ENCODE data around the gene POU2F1.

The POU2F1 gene

DNA sequence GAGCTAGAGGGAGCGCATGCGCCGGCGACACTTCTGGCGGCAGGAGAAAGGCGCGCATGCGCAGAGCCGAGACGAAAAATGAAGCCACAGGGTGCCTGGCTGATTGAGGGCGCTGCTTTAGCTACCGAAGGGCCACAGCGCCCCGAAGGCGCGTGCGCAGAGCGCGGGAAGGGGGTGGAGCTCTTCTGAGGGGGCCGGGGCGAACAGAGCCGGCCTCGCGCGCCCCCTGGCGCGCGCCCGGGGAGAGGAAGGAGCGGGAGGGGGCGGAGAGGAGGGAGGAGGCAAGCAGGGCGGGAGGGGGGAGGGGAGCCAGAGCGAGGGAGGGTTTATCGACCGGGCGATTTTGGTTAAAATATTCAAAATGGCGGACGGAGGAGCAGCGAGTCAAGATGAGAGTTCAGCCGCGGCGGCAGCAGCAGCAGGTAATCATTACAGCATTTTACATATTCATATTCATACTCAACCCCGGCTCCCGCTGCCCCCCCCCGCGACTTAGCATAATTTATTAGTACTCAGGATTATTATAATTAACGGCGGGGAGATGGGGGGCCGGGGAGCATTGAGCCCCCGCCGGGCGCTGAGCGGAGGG is at the start of gene POU2F1:
Gene POU2F1, plus strand, starts transcription at position 350 of the 589 bp plus-strand sequence. Its CDS starts 12 bp downstream, at position 362.
- in situ Hi-C loops (cut with HindIII; ENCODE audit: low sequenced_read_pairs), result no loop called here
- peak within 1 kb of the TSS; percentile 87 for H3K4me3 ChIP-seq (ENCODE audit: low read depth, low read length)
- TF ChIP-seq, protein P1, sequence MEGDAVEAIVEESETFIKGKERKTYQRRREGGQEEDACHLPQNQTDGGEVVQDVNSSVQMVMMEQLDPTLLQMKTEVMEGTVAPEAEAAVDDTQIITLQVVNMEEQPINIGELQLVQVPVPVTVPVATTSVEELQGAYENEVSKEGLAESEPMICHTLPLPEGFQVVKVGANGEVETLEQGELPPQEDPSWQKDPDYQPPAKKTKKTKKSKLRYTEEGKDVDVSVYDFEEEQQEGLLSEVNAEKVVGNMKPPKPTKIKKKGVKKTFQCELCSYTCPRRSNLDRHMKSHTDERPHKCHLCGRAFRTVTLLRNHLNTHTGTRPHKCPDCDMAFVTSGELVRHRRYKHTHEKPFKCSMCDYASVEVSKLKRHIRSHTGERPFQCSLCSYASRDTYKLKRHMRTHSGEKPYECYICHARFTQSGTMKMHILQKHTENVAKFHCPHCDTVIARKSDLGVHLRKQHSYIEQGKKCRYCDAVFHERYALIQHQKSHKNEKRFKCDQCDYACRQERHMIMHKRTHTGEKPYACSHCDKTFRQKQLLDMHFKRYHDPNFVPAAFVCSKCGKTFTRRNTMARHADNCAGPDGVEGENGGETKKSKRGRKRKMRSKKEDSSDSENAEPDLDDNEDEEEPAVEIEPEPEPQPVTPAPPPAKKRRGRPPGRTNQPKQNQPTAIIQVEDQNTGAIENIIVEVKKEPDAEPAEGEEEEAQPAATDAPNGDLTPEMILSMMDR (IDR thresholded peaks at IDR 0.05; ENCODE audit: low read depth, low read length), result peak; percentile 64
- DNase-seq (ENCODE audit: low read depth, low spot score), result peak; percentile 99

DNA sequence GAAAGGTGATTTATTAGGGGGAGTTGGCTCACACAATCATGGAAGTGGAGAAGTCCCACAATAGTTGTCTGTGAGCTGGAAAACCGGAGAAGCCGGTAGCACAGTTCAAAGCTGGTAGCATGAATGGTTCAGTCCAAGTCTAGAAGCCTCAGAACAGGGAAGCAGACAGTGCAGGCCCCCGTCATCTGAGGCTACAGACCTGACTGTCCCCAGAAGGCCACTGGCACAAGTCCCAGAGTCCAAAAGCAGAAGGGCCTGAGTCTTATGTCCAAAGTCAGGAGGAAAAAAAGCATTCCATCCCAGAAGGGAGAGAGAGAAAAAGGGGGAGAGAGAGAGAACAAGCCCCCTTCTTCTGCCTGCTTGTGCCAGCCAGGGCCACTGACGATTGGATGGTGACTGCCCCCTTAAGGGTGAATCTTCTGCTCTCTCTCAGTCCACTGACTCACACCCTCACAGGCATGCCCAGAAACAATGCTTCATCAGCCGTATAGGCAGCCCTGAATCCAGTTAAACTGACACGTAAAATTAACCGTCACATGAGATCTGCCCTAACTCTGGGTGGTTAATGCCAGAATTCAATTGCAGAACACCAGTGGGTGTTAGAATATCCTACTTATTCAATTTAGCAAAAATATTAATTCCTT is 49.3 kb upstream of the POU2F1 start:
- no peak overlapping the region for H3K4me3 ChIP-seq (ENCODE audit: low read depth, low read length)
- TF ChIP-seq, protein P1 (IDR thresholded peaks at IDR 0.05; ENCODE audit: low read depth, low read length), result no peak
- in situ Hi-C loops (cut with HindIII; ENCODE audit: low sequenced_read_pairs), result no loop called here
- DNase-seq (ENCODE audit: low read depth, low spot score), result peak; percentile 55

DNA sequence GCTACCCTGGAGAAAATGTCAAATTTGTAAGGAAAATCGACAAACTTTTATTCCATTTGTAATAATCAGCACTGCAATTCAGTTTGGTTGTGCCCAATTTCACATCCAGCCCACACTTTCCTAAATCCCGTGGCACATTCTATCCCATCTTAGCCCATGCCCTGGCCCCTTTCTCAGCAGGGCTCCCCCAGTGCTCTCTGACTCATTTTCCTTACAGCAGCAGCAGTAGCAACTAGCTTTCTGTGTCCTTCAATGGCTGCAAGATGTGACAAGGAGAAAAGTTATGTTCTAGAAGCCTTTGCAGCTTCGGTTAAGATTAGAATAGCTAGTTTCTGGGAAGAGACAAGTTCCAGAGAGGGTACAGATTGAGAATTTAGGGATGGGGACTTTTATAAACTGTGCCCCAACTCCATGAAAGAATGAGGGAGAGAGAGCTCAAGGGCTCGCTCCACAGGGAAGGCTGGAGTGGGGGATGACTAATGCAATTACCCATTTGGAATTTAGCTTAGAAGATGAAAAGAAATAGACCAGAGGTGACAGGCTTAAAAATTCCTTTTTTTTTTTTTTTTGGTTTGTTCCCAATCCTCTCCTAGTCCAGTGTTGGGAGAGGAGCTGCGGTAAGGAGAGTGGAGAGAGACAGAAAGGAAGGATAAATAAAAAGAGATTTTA is 47.0 kb upstream of the POU2F1 start:
- peak; percentile 89 for DNase-seq (ENCODE audit: low read depth, low spot score)
- H3K4me3 ChIP-seq (ENCODE audit: low read depth, low read length), result no peak overlapping the region
- TF ChIP-seq, protein P1 (IDR thresholded peaks at IDR 0.05; ENCODE audit: low read depth, low read length), result no peak
- in situ Hi-C loops (cut with HindIII; ENCODE audit: low sequenced_read_pairs), result no loop called here

DNA sequence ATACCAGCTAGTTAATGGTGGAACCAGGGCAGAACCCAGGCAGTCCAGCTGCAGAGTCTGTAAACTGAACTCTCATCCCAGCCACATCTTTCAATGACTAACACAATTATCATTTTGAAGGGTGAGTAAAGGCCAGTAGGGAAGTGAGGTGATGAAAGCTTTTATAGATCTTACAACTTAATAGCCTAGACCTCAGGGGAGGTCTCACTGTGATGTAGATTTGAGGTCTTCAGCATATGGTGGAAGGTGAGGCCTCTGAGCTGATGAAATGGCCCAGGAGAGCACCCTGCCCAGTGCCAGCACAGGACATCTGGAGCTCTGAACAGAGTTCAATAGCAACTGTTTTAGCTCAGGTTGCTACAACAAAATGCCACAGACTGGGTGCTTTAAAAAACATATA is 44.8 kb upstream of the POU2F1 start:
- DNase-seq (ENCODE audit: low read depth, low spot score), result peak; percentile 45
- no peak overlapping the region for H3K4me3 ChIP-seq (ENCODE audit: low read depth, low read length)
- TF ChIP-seq, protein P1 (IDR thresholded peaks at IDR 0.05; ENCODE audit: low read depth, low read length), result no peak
- in situ Hi-C loops (cut with HindIII; ENCODE audit: low sequenced_read_pairs), result no loop called here

DNA sequence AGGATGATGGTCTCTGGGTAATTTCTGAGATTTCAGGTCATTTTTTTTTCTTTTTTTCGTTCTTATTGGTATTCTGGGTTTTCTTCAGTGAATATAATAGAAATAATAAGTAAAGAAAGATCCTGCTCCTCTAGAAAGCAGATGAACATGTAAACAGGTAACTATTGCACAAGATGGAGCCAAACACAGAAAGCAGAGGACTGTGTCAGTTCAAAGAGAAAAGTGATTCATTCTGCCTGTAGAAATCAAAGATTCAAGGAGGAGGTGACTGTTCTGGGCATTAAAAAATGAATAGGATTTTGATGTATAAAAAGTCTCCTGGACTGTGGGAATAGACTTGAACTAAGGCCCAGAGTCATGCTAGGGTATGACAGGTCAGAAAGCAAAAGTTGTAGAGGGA is 41.9 kb upstream of the POU2F1 start:
- TF ChIP-seq, protein P1 (IDR thresholded peaks at IDR 0.05; ENCODE audit: low read depth, low read length), result no peak

DNA sequence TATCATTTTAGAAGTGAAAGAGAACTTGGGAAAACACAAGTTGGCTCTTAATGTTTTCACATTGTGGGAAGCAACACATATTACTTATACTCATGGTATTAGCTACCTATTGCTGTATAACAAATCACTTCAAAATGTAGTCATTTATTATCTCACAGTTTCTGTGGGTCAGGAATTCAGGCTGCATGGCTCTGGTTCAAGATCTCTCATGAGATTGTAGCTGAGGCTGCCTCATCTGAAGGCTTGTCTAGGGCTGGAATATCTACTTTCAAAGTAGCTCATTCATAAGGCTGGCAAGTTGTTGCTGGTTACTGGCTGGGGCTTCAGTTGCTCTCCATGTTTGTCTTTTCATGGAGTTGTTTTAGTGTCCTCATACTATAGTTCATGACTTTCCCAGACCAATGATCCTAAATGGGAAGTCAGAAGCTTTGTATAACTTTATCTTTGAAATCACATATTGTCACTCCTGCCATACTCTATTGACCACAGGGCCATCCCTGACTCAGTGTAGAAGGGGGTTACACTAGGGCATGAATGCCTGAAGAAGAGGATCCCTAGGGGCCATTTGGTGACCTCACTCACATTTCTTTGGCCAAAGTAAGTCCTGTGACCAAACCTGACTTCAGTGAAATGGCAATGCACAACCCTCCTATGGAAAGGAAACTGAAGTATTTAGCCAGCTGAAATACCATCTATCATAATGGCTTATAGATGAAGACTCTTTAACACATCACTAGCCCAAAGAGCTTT is 37.9 kb upstream of the POU2F1 start:
- TF ChIP-seq, protein P1 (IDR thresholded peaks at IDR 0.05; ENCODE audit: low read depth, low read length), result no peak
- DNase-seq (ENCODE audit: low read depth, low spot score), result no peak
- H3K4me3 ChIP-seq (ENCODE audit: low read depth, low read length), result no peak overlapping the region
- in situ Hi-C loops (cut with HindIII; ENCODE audit: low sequenced_read_pairs), result no loop called here

More for the DNA sequence above, 41.9 kb upstream of the POU2F1 start:
- no peak for DNase-seq (ENCODE audit: low read depth, low spot score)
- no peak overlapping the region for H3K4me3 ChIP-seq (ENCODE audit: low read depth, low read length)
- in situ Hi-C loops (cut with HindIII; ENCODE audit: low sequenced_read_pairs), result no loop called here

All from astrocyte of the spinal cord (primary cell).